ENCODE results near the gene BAIAP3. TPM values are rescaled to one million over a fixed set of nuclear protein-coding genes. Genes with fewer than 3 reads are reported as not detected.

BAIAP3 gene
- total and polyA plus RNA-seq, 2 of the 4 experiments (the other 2 are of a cell fraction): 0.36 to 0.65 TPM

DNA sequence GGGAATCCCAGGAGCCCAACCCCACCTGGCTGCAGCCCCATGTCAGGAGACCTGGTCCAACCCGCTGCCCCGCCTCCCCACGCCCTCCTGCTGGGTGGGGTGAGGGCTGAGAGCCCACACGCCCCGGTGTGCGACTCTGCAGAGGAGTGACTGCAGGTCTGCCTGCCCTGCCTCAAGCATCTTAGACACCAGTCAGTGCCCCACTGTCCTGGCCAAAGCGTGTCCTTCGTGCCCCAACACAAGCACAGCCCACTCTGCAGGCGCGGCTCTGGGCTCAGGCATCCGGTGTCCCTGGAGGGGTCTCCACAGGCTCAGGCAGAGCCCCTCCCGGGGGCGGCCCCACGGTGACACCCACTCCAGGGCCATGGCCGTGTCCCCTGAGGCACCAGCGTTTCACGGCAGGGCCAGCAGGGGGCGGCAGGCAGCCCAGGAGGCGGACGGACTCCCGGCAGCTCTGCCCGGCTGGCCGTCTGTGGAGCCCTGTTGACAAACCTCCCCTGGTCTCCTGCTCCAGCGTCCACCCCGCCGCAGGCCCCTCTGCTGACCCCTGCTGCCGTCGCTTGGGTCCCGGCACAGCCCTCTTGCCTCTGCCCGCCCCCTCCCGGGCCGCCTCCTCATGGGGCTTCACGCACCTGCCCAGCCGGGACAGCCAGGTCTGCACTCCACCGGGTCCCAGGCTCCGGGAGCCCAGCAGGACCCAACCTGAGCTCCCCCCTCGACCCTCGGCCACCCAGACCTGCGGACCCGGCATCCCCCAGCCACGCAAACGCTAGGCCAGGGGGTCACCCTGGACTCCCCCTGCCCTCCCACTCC lies 32.6 kb upstream of the BAIAP3 start:
- no peak overlapping the region for H2BK15ac ChIP-seq (ENCODE audit: low read depth, low read length)
- no peak overlapping the region for H4K5ac ChIP-seq (ENCODE audit: low read depth, low read length)
- no peak overlapping the region for H2BK5ac ChIP-seq (ENCODE audit: low read depth, low read length, poor library complexity, severe bottlenecking)
- H4K91ac ChIP-seq (ENCODE audit: insufficient read depth, low read depth, low read length): no peak overlapping the region
- H3K23ac ChIP-seq (ENCODE audit: low read depth, low read length): no peak overlapping the region
- H2AK5ac ChIP-seq (ENCODE audit: low read depth, low read length): no peak overlapping the region
- H3K56ac ChIP-seq (ENCODE audit: extremely low read depth, insufficient read depth, low read length): no peak overlapping the region
- H3K18ac ChIP-seq (ENCODE audit: low read depth, low read length): no peak overlapping the region
- in situ Hi-C loops (cut with MboI; ENCODE audit: low sequenced_read_pairs) (no loop called here), intact Hi-C loops (cut with micrococcal nuclease) (no loop called here), dilution Hi-C loops (cut with HindIII; ENCODE audit: low sequenced_read_pairs, unreplicated experiment) (no loop called here)
- no peaks in the 10 kb centered on the region for H3K36me3 ChIP-seq (ENCODE audit: control insufficient read depth, insufficient read depth, low read length)
- ATAC-seq (ENCODE audit: low read depth) (peak; percentile 97), DNase-seq (peak; percentile 22)
- H2BK20ac ChIP-seq (ENCODE audit: low read depth, low read length): no peak overlapping the region
- peaks cover 3% of the 10 kb centered on the region; the same call in 1 of the 2 replicates for H3K9me1 ChIP-seq (ENCODE audit: insufficient read depth, low read length)
- H3K9ac ChIP-seq (ENCODE audit: low read depth, low read length): no peak overlapping the region
- no peak overlapping the region for H3K4me3 ChIP-seq (ENCODE audit: insufficient read depth, low read depth, low read length)
- ChIA-PET POLR2A (ENCODE audit: unreplicated experiment) (no interaction called here), CTCF (no interaction called here)
- no peak overlapping the region for H2BK120ac ChIP-seq (ENCODE audit: low read depth, low read length)
- H3K27ac ChIP-seq (ENCODE audit: insufficient read depth, low read length): no peak overlapping the region
- peaks cover 11% of the 10 kb centered on the region for H3K27me3 ChIP-seq (ENCODE audit: control insufficient read depth, insufficient read depth, low read length)
- no peaks in the 10 kb centered on the region for H3K79me1 ChIP-seq (ENCODE audit: low read depth in 1 of 2, low read length in 2 of 2)
- no peaks in the 10 kb centered on the region for H4K20me1 ChIP-seq (ENCODE audit: insufficient read depth, low read length)
- 6% methylated on average over 23 of the region's 42 CpGs; no CpG with 5 or more reads in 1 of the 2 experiments for WGBS, 2 experiments (ENCODE audit: extremely low coverage in 2 of 2, insufficient read length in 1 of 2)
- H3K9me3 ChIP-seq (ENCODE audit: control insufficient read depth, insufficient read depth, low read length): no peaks in the 10 kb centered on the region
- no peak overlapping the region for H4K8ac ChIP-seq (ENCODE audit: low read depth in 2 of 2, low read length in 2 of 2)
- peak overlapping the region; percentile 91 for H2AFZ ChIP-seq (replicated peaks; ENCODE audit: low read length, poor library complexity)
- H3K4me2 ChIP-seq (ENCODE audit: low read depth, low read length): no peak overlapping the region
- no peak overlapping the region for H3K14ac ChIP-seq (replicated peaks; ENCODE audit: low read depth, low read length)
- H3K4ac ChIP-seq (ENCODE audit: low read depth, low read length): no peak overlapping the region
- no TSS peak for BruUV-seq (replicated peaks)
- peaks cover 5% of the 10 kb centered on the region; the same call in 1 of the 2 replicates for H3K4me1 ChIP-seq (ENCODE audit: control insufficient read depth, insufficient read depth, low read length)
- H2AK9ac ChIP-seq (replicated peaks; ENCODE audit: low read depth, low read length, poor library complexity): peak overlapping the region; percentile 42
- TF ChIP-seq MXI1 (IDR thresholded peaks at IDR 0.05; ENCODE audit: borderline replicate concordance, low read depth, low read length): no peak
- TF ChIP-seq MAFK (IDR thresholded peaks at IDR 0.05; ENCODE audit: low read depth, low read length): no peak
- peak; percentile 42; the same call in 1 of the 2 replicates for TF ChIP-seq MAZ (IDR thresholded peaks at IDR 0.05; ENCODE audit: borderline replicate concordance, low read depth, low read length)
- TF ChIP-seq NFE2L2 (IDR thresholded peaks at IDR 0.05; ENCODE audit: low read depth, low read length): no peak
- peak; percentile 51 for TF ChIP-seq SMC3 (IDR thresholded peaks at IDR 0.05; ENCODE audit: low read depth, low read length)
- no peak for TF ChIP-seq BHLHE40 (IDR thresholded peaks at IDR 0.05; ENCODE audit: low read depth, low read length)
- TF ChIP-seq, protein P1, sequence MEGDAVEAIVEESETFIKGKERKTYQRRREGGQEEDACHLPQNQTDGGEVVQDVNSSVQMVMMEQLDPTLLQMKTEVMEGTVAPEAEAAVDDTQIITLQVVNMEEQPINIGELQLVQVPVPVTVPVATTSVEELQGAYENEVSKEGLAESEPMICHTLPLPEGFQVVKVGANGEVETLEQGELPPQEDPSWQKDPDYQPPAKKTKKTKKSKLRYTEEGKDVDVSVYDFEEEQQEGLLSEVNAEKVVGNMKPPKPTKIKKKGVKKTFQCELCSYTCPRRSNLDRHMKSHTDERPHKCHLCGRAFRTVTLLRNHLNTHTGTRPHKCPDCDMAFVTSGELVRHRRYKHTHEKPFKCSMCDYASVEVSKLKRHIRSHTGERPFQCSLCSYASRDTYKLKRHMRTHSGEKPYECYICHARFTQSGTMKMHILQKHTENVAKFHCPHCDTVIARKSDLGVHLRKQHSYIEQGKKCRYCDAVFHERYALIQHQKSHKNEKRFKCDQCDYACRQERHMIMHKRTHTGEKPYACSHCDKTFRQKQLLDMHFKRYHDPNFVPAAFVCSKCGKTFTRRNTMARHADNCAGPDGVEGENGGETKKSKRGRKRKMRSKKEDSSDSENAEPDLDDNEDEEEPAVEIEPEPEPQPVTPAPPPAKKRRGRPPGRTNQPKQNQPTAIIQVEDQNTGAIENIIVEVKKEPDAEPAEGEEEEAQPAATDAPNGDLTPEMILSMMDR (conservative IDR thresholded peaks at IDR 0.05; ENCODE audit: low read depth, low read length): peak; percentile 76
- no peak for TF ChIP-seq RCOR1 (IDR thresholded peaks at IDR 0.05; ENCODE audit: insufficient replicate concordance, low read length)
- TF ChIP-seq, protein P2, sequence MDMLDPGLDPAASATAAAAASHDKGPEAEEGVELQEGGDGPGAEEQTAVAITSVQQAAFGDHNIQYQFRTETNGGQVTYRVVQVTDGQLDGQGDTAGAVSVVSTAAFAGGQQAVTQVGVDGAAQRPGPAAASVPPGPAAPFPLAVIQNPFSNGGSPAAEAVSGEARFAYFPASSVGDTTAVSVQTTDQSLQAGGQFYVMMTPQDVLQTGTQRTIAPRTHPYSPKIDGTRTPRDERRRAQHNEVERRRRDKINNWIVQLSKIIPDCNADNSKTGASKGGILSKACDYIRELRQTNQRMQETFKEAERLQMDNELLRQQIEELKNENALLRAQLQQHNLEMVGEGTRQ (IDR thresholded peaks at IDR 0.05; ENCODE audit: low read depth, low read length): no peak
- TF ChIP-seq CEBPB (IDR thresholded peaks at IDR 0.05; ENCODE audit: low read depth, low read length): no peak
- TF ChIP-seq, protein P3, sequence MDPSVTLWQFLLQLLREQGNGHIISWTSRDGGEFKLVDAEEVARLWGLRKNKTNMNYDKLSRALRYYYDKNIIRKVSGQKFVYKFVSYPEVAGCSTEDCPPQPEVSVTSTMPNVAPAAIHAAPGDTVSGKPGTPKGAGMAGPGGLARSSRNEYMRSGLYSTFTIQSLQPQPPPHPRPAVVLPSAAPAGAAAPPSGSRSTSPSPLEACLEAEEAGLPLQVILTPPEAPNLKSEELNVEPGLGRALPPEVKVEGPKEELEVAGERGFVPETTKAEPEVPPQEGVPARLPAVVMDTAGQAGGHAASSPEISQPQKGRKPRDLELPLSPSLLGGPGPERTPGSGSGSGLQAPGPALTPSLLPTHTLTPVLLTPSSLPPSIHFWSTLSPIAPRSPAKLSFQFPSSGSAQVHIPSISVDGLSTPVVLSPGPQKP (IDR thresholded peaks at IDR 0.05; ENCODE audit: borderline replicate concordance, low read depth, low read length): no peak
- no peak for TF ChIP-seq CHD1 (IDR thresholded peaks at IDR 0.05; ENCODE audit: low read depth, low read length)
- TF ChIP-seq FOS (IDR thresholded peaks at IDR 0.05; ENCODE audit: low read depth, low read length): no peak
- TF ChIP-seq RFX5 (IDR thresholded peaks at IDR 0.05; ENCODE audit: low read depth, low read length): no peak
- TF ChIP-seq POLR2A (IDR thresholded peaks at IDR 0.05; ENCODE audit: low read depth, low read length): no peak

Measured in IMR-90 (cell line).